OCI-LY1 (cell line): Measurements from ENCODE around the gene CADM4.

ENCODE experiments used
- EZH2 ChIP-seq: fragments of 200-600 bp; sonication (generic), shearing (Covaris generic); IDR thresholded peaks from 2 replicates; pipeline ENCODE4 v1.8.0; 2017; ENCODE audit warnings: borderline replicate concordance, mixed run types, mild to moderate bottlenecking, antibody characterized with exemption, low read length, moderate library complexity, mixed read lengths
- TF ChIP-seq, protein P1 (sequence below): fragments of 200-600 bp; sonication (generic), shearing (Covaris generic); IDR thresholded peaks from 2 replicates; pipeline ENCODE4 v1.5.1; 2017; ENCODE audit warnings: mild to moderate bottlenecking, antibody characterized with exemption, low read length, moderate library complexity, mixed read lengths

DNA sequence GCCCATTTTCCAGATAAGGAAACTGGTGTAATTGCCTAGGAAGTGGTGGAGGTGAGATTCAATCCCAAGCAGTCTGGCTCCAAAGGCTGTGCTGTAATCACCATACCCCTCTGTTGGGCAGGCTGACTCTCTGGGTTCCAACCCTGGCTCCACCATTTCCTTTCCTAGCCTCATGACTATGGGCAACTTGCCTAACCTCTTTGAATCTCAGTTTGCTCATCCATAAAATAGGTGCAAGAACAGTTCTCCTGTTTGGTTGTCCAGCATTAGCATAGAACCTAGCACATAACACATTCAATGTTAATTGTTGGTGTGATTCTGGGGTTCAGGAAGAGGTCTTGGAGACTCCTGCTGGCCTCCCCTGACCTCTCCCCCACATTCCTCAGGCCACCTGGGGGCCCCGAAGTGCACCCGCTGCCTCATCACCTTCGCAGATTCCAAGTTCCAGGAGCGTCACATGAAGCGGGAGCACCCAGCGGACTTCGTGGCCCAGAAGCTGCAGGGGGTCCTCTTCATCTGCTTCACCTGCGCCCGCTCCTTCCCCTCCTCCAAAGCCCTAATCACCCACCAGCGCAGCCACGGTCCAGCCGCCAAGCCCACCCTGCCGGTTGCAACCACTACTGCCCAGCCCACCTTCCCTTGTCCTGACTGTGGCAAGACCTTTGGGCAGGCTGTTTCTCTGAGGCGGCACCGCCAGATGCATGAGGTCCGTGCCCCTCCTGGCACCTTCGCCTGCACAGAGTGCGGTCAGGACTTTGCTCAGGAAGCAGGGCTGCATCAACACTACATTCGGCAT, 41.0 kb downstream of the CADM4 start:
- TF ChIP-seq, protein P1, sequence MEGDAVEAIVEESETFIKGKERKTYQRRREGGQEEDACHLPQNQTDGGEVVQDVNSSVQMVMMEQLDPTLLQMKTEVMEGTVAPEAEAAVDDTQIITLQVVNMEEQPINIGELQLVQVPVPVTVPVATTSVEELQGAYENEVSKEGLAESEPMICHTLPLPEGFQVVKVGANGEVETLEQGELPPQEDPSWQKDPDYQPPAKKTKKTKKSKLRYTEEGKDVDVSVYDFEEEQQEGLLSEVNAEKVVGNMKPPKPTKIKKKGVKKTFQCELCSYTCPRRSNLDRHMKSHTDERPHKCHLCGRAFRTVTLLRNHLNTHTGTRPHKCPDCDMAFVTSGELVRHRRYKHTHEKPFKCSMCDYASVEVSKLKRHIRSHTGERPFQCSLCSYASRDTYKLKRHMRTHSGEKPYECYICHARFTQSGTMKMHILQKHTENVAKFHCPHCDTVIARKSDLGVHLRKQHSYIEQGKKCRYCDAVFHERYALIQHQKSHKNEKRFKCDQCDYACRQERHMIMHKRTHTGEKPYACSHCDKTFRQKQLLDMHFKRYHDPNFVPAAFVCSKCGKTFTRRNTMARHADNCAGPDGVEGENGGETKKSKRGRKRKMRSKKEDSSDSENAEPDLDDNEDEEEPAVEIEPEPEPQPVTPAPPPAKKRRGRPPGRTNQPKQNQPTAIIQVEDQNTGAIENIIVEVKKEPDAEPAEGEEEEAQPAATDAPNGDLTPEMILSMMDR, result no peak
- TF ChIP-seq EZH2, result no peak
